PC-9 (cell line): ENCODE measurements around the gene GALC. TPM values are rescaled to one million over a fixed set of nuclear protein-coding genes. Genes with fewer than 3 reads are reported as not detected.

Source experiments
- BruUV-seq: library from RNA; stranded (reverse); fragments of 400-500 nt; replicated peaks from 2 replicates; lab custom pipeline; 2021; lab: Mats Ljungman, UMichigan
- CTCF ChIA-PET: fragments of 300-600 bp; sonication (Branson Sonifier 250); formaldehyde crosslinking; loops from one replicate; lab custom pipeline; 2022; ENCODE audit warnings: antibody characterized with exemption; lab: Charles Lee
- POLR2A ChIA-PET: fragments of 300-600 bp; sonication (Branson Sonifier 250); formaldehyde crosslinking; loops from one replicate; lab custom pipeline; 2022; ENCODE audit warnings: antibody characterized with exemption; ENCODE audit not compliant: unreplicated experiment; lab: Charles Lee
- DNase-seq, 2 experiments: peaks; one replicate each; pipeline versions ENCODE4 v3.0.0 to v3.0.0-alpha.2; 2015 to 2022; ENCODE audit warnings: mixed read lengths in 1 of 2
- H2AFZ ChIP-seq: fragments of 200-600 bp; sonication (generic); 2 replicates; pipeline ENCODE4 v1.8.1; 2017; ENCODE audit warnings: antibody characterized with exemption
- H3F3A ChIP-seq: fragments of 200-600 bp; sonication (generic); 2 replicates; pipeline ENCODE4 v1.8.1; 2017; ENCODE audit warnings: antibody characterized with exemption, mild to moderate bottlenecking, low read depth; ENCODE audit not compliant: insufficient read depth
- H3K27ac ChIP-seq: fragments of 200-600 bp; sonication (generic); 2 replicates; pipeline ENCODE4 v1.6.1; 2016; ENCODE audit warnings: mixed run types
- H3K27me3 ChIP-seq: fragments of 200-600 bp; sonication (generic); 2 replicates; pipeline ENCODE4 v1.6.1; 2016; ENCODE audit warnings: low read depth, mixed run types; ENCODE audit not compliant: insufficient read depth
- H3K36me3 ChIP-seq: fragments of 200-600 bp; sonication (generic); 2 replicates; pipeline ENCODE4 v1.6.1; 2016; ENCODE audit warnings: low read depth, mixed run types
- H3K4me1 ChIP-seq: fragments of 200-600 bp; sonication (generic); replicated peaks from 2 replicates; pipeline ENCODE4 v1.6.1; 2016; ENCODE audit warnings: mixed run types; ENCODE audit not compliant: insufficient read depth
- H3K4me2 ChIP-seq: fragments of 200-600 bp; sonication (generic); 2 replicates; pipeline ENCODE4 v1.6.1; 2017; ENCODE audit warnings: mixed run types
- H3K4me3 ChIP-seq: fragments of 200-600 bp; sonication (generic); 2 replicates; pipeline ENCODE4 v1.6.1; 2016; ENCODE audit warnings: mixed run types
- H3K79me2 ChIP-seq: fragments of 200-600 bp; sonication (generic); 2 replicates; pipeline ENCODE4 v1.6.1; 2017; ENCODE audit warnings: low read depth, mixed run types
- H3K9me2 ChIP-seq: fragments of 200-600 bp; sonication (generic); 2 replicates; pipeline ENCODE4 v1.8.1; 2017; ENCODE audit warnings: mild to moderate bottlenecking; ENCODE audit not compliant: insufficient read depth
- H3K9me3 ChIP-seq: fragments of 200-600 bp; sonication (generic); 2 replicates; pipeline ENCODE4 v1.8.1; 2016; ENCODE audit warnings: low read depth; ENCODE audit not compliant: insufficient read depth
- H4K20me1 ChIP-seq: fragments of 200-600 bp; sonication (generic); 2 replicates; pipeline ENCODE4 v1.8.1; 2017; ENCODE audit not compliant: insufficient read depth
- EZH2 ChIP-seq: fragments of 200-600 bp; sonication (generic); IDR thresholded peaks from 2 replicates; pipeline ENCODE4 v1.8.0; 2017; ENCODE audit warnings: antibody characterized with exemption, low read depth
- intact Hi-C: fragments of 100-400 bp; cut with micrococcal nuclease; formaldehyde crosslinking; loops from one replicate; pipeline ENCODE4 v1.10.0; 2022; ENCODE audit not compliant: unreplicated experiment
- total RNA-seq: library from RNA; stranded (reverse); gene quantifications from 2 replicates; pipeline ENCODE4 v1.2.3, GENCODE V29; 2021
- TF ChIP-seq, protein P1 (sequence below): fragments of 200-600 bp; sonication (generic); conservative IDR thresholded peaks from 2 replicates; pipeline ENCODE4 v1.6.1; 2017; ENCODE audit warnings: mixed run types, antibody characterized with exemption, mild to moderate bottlenecking, moderate library complexity

Gene GALC
- total RNA-seq, 1 experiment from 2014 or later, result 2.0 TPM

DNA sequence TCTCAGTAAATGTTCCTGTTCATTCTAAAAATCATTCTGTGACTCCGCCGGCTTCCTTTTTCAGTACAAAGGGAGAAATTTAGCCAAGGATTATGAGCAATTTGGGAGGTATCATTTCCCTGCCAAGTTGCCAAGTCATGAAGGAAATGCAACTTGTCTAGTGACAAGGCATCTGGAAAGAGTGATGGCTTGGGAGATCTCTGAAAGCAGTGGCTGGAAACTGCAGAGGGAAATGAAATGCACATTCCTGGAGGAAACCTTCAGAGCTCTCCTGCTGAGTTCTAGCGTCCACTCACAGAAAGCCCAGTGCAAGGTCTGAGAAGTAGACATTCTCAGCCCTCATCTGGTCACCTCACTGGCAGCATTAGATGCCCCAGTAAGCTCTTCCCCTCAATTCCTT is 91.7 kb downstream of the GALC start:
- Histone ChIP-seq H3K4me1 (no peaks in the 10 kb centered on the region), H2AFZ (no peak overlapping the region), H3K27ac (no peak overlapping the region), H3F3A (no peaks in the 10 kb centered on the region), H3K9me3 (no peaks in the 10 kb centered on the region), H3K4me3 (no peak overlapping the region), H3K27me3 (no peaks in the 10 kb centered on the region), H3K36me3 (no peaks in the 10 kb centered on the region), H3K4me2 (no peak overlapping the region), H4K20me1 (no peaks in the 10 kb centered on the region), H3K79me2 (no peaks in the 10 kb centered on the region), H3K9me2 (no peaks in the 10 kb centered on the region)
- BruUV-seq, result no TSS peak
- TF ChIP-seq EZH2, result no peak
- TF ChIP-seq, protein P1, sequence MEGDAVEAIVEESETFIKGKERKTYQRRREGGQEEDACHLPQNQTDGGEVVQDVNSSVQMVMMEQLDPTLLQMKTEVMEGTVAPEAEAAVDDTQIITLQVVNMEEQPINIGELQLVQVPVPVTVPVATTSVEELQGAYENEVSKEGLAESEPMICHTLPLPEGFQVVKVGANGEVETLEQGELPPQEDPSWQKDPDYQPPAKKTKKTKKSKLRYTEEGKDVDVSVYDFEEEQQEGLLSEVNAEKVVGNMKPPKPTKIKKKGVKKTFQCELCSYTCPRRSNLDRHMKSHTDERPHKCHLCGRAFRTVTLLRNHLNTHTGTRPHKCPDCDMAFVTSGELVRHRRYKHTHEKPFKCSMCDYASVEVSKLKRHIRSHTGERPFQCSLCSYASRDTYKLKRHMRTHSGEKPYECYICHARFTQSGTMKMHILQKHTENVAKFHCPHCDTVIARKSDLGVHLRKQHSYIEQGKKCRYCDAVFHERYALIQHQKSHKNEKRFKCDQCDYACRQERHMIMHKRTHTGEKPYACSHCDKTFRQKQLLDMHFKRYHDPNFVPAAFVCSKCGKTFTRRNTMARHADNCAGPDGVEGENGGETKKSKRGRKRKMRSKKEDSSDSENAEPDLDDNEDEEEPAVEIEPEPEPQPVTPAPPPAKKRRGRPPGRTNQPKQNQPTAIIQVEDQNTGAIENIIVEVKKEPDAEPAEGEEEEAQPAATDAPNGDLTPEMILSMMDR, result no peak
- no peak for DNase-seq
- ChIA-PET POLR2A (no interaction called here), CTCF (no interaction called here)
- intact Hi-C loops, result no loop called here

DNA sequence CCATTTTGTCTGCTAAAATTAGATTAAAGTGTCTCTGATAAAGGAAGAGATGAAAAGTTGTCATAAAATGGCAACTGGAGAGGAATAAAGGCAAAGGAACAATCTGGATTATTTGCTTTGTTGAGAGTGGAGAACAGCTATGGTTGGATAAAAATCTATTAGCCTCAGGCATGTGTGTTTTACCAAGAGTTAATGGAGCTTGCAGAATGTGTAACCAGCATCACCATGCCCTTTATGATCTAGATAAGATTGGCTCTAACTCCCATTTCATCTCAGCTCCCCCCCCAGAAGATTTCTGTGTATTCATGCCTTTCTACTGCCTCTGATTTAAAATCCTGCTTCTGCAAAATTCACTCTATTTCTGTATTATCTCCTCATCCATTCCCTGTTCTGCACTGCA is 93.8 kb downstream of the GALC start:
- Histone ChIP-seq H3K36me3 (no peaks in the 10 kb centered on the region), H3F3A (no peaks in the 10 kb centered on the region), H3K4me1 (no peaks in the 10 kb centered on the region), H3K79me2 (no peaks in the 10 kb centered on the region), H2AFZ (no peak overlapping the region), H3K4me3 (no peak overlapping the region), H3K27me3 (no peaks in the 10 kb centered on the region), H4K20me1 (no peaks in the 10 kb centered on the region), H3K4me2 (no peak overlapping the region), H3K9me3 (no peaks in the 10 kb centered on the region), H3K9me2 (no peaks in the 10 kb centered on the region), H3K27ac (no peak overlapping the region)
- POLR2A ChIA-PET, result no interaction called here
- intact Hi-C loops, result no loop called here
- CTCF ChIA-PET, result no interaction called here
- no peak for TF ChIP-seq EZH2
- TF ChIP-seq, protein P1, result no peak
- no peak for DNase-seq
- no TSS peak for BruUV-seq

- no peaks in the 10 kb centered on the region for H3K4me1 ChIP-seq
- BruUV-seq, result no TSS peak
- H3K4me2 ChIP-seq, result no peak overlapping the region
- no peak overlapping the region for H2AFZ ChIP-seq
- TF ChIP-seq, protein P1, result no peak
- TF ChIP-seq EZH2, result no peak
- no peak overlapping the region for H3K4me3 ChIP-seq
- H3K27me3 ChIP-seq, result no peaks in the 10 kb centered on the region
- H3K36me3 ChIP-seq, result no peaks in the 10 kb centered on the region
- H3K9me3 ChIP-seq, result no peaks in the 10 kb centered on the region
- H3F3A ChIP-seq, result no peaks in the 10 kb centered on the region
- no peaks in the 10 kb centered on the region for H4K20me1 ChIP-seq
- intact Hi-C loops, result no loop called here
- POLR2A ChIA-PET, result no interaction called here
- no peaks in the 10 kb centered on the region for H3K9me2 ChIP-seq
- H3K27ac ChIP-seq, result no peak overlapping the region
- CTCF ChIA-PET, result no interaction called here
- H3K79me2 ChIP-seq, result no peaks in the 10 kb centered on the region
- no peak for DNase-seq
Observed at GRCh38 chr14:87898301-87898700, 94.7 kb downstream of the GALC start.
